GM23338 (cell line): ENCODE results near the gene RAD51B. TPM values are rescaled to one million over a fixed set of nuclear protein-coding genes. Genes with fewer than 3 reads are reported as not detected.

Experiments
- ATAC-seq: fragments of 200-7000 bp; cut with Tn5 transposase; 3 replicates; pipeline ENCODE4 v1.9.1; 2020
- DNase-seq: peaks from one replicate; pipeline ENCODE4 v3.0.0-alpha.2; 2015; ENCODE audit warnings: low spot score
- H2AFZ ChIP-seq: fragments of 200-600 bp; sonication (generic); 2 replicates; pipeline ENCODE4 v1.8.0; 2016; ENCODE audit warnings: antibody characterized with exemption, mild to moderate bottlenecking, moderate library complexity
- H3F3A ChIP-seq: fragments of 200-600 bp; sonication (generic); replicated peaks from 2 replicates; pipeline ENCODE4 v1.8.0; 2017; ENCODE audit warnings: antibody characterized with exemption, mixed run types, low read depth
- H3K27ac ChIP-seq: fragments of 200-600 bp; sonication (generic); 2 replicates; pipeline ENCODE4 v1.6.1; 2016; ENCODE audit warnings: low read depth
- H3K27me3 ChIP-seq: fragments of 200-600 bp; sonication (generic); 2 replicates; pipeline ENCODE4 v1.8.0; 2016; ENCODE audit warnings: mild to moderate bottlenecking, mixed run types, moderate library complexity; ENCODE audit not compliant: insufficient read depth
- H3K36me3 ChIP-seq: fragments of 200-600 bp; sonication (generic); 2 replicates; pipeline ENCODE4 v1.8.0; 2016; ENCODE audit warnings: mild to moderate bottlenecking; ENCODE audit not compliant: insufficient read depth
- H3K4me1 ChIP-seq: fragments of 200-600 bp; sonication (generic); 2 replicates; pipeline ENCODE4 v1.8.0; 2016; ENCODE audit warnings: mild to moderate bottlenecking, moderate library complexity; ENCODE audit not compliant: insufficient read depth
- H3K4me2 ChIP-seq: fragments of 200-600 bp; sonication (generic); 2 replicates; pipeline ENCODE4 v1.7.1; 2017; ENCODE audit warnings: mixed run types
- H3K4me3 ChIP-seq: fragments of 200-600 bp; sonication (generic); 2 replicates; pipeline ENCODE4 v1.6.1; 2016; ENCODE audit warnings: mixed run types
- H3K79me2 ChIP-seq: fragments of 200-600 bp; sonication (generic); replicated peaks from 2 replicates; pipeline ENCODE4 v1.8.0; 2017; ENCODE audit warnings: mild to moderate bottlenecking; ENCODE audit not compliant: insufficient read depth
- H3K9me2 ChIP-seq: fragments of 200-600 bp; sonication (generic); 2 replicates; pipeline ENCODE4 v1.8.0; 2017; ENCODE audit not compliant: insufficient read depth
- H4K20me1 ChIP-seq: fragments of 200-600 bp; sonication (generic); replicated peaks from 2 replicates; pipeline ENCODE4 v1.8.0; 2017; ENCODE audit warnings: mild to moderate bottlenecking; ENCODE audit not compliant: insufficient read depth
- H3K27ac Mint-ChIP-seq: 2 replicates; pipeline ENCODE4 v1.8.0; 2020; ENCODE audit warnings: inconsistent platforms, mild to moderate bottlenecking, moderate library complexity, mixed read lengths
- H3K27me3 Mint-ChIP-seq: 3 replicates; pipeline ENCODE4 v1.8.0; 2022; ENCODE audit warnings: low read depth, mild to moderate bottlenecking, moderate library complexity, mixed read lengths, inconsistent platforms; ENCODE audit not compliant: insufficient read depth, poor library complexity
- H3K36me3 Mint-ChIP-seq: 3 replicates; pipeline ENCODE4 v1.8.0; 2021; ENCODE audit warnings: low read depth, mild to moderate bottlenecking, inconsistent platforms, moderate library complexity, mixed read lengths
- H3K4me1 Mint-ChIP-seq: 3 replicates; pipeline ENCODE4 v1.8.0; 2020; ENCODE audit warnings: mild to moderate bottlenecking, inconsistent platforms, mixed read lengths
- H3K4me3 Mint-ChIP-seq: 3 replicates; pipeline ENCODE4 v1.8.0; 2021; ENCODE audit warnings: moderate library complexity, mild to moderate bottlenecking, inconsistent platforms, mixed read lengths
- H3K9me3 Mint-ChIP-seq: 3 replicates; pipeline ENCODE4 v1.8.0; 2020; ENCODE audit warnings: moderate library complexity, mild to moderate bottlenecking, inconsistent platforms, mixed read lengths
- CREB1 ChIP-seq: fragments of 250-450 bp; sonication (Bioruptor Pico); IDR thresholded peaks from 2 replicates; pipeline ENCODE4 v1.5.0; 2020; ENCODE audit warnings: low read depth, mild to moderate bottlenecking, moderate library complexity
- NANOG ChIP-seq: IDR thresholded peaks from 2 replicates; pipeline ENCODE4 v1.6.1; 2016; ENCODE audit warnings: antibody characterized with exemption, borderline replicate concordance
- REST ChIP-seq: IDR thresholded peaks from one replicate; pipeline ENCODE4 v1.6.1; 2018; ENCODE audit warnings: antibody characterized with exemption; ENCODE audit not compliant: unreplicated experiment
- ZNF331 ChIP-seq: fragments of 250-450 bp; sonication (Bioruptor Pico); IDR thresholded peaks from 2 replicates; pipeline ENCODE4 v1.5.0; 2020; ENCODE audit warnings: low read depth, mild to moderate bottlenecking, moderate library complexity
- ZNF462 ChIP-seq: fragments of 250-450 bp; sonication (Bioruptor Pico); IDR thresholded peaks from 2 replicates; pipeline ENCODE4 v1.5.0; 2020; ENCODE audit warnings: mild to moderate bottlenecking, moderate library complexity
- polyA plus RNA-seq: library from polyadenylated mRNA; unstranded; fragments of >200 nt; fragmentation: Nextera tagmentation; extraction: Ambion mirVana; gene quantifications from 2 replicates; pipeline ENCODE4 v1.2.1, GENCODE V29; 2016
- total RNA-seq: library from RNA; depleted of rRNA; stranded (reverse); fragments of >200 nt; shearing (Covaris generic); gene quantifications from 2 replicates; pipeline ENCODE4 v1.2.3, GENCODE V29; 2014

RAD51B gene
- total and polyA plus RNA-seq, 2 experiments from 2014 or later, result 15.7 to 29.1 TPM

- Mint-ChIP-seq H3K4me3 (no peak overlapping the region), H3K27ac (no peak overlapping the region), H3K27me3 (no peaks in the 10 kb centered on the region), H3K9me3 (no peaks in the 10 kb centered on the region), H3K4me1 (peaks cover 10% of the 10 kb centered on the region; the same call in 2 of the 3 replicates), H3K36me3 (no peaks in the 10 kb centered on the region; the same call in 1 of the 3 replicates)
- H3K36me3 ChIP-seq, result no peaks in the 10 kb centered on the region
- H4K20me1 ChIP-seq, result no peaks in the 10 kb centered on the region
- no peak for TF ChIP-seq CREB1
- TF ChIP-seq ZNF331 (CRISPR knock-in tag), result no peak
- no peak for TF ChIP-seq NANOG
- TF ChIP-seq REST, result no peak
- no peak for TF ChIP-seq ZNF462
- peak overlapping the region; percentile 33; the same call in 1 of the 2 replicates for H3K4me2 ChIP-seq
- no peaks in the 10 kb centered on the region for H3K79me2 ChIP-seq
- peaks cover 29% of the 10 kb centered on the region for H3K4me1 ChIP-seq
- H3F3A ChIP-seq, result peaks cover 2% of the 10 kb centered on the region; the same call in 1 of the 2 replicates
- no peaks in the 10 kb centered on the region for H3K27me3 ChIP-seq
- H3K9me2 ChIP-seq, result no peaks in the 10 kb centered on the region
- no peak for DNase-seq
- H3K4me3 ChIP-seq, result no peak overlapping the region
- ATAC-seq, result no peak
- H2AFZ ChIP-seq, result no peak overlapping the region
- peak overlapping the region; percentile 87 for H3K27ac ChIP-seq
Measured at GRCh38 chr14:68231898-68232297, 412.3 kb downstream of the RAD51B start.
